Bronchial epithelial cell (primary cell): ENCODE data around the gene P2RY14. TPM values are rescaled to one million over a fixed set of nuclear protein-coding genes. Genes with fewer than 3 reads are reported as not detected.

ENCODE experiments used
- DNase-seq: peaks from one replicate; pipeline ENCODE4 v3.0.0-alpha.2; 2010; ENCODE audit warnings: low read depth
- FAIRE-seq: peaks from 2 replicates; lab custom pipeline; 2011; peaks lifted over from hg19 to GRCh38; lab: Jason Lieb, UNC
- H3K27me3 ChIP-seq: 2 replicates; pipeline ENCODE4 v1.5.1; 2011; ENCODE audit warnings: low read length; ENCODE audit not compliant: control insufficient read depth, insufficient read depth
- H3K36me3 ChIP-seq: 2 replicates; pipeline ENCODE4 v1.5.1; 2011; ENCODE audit warnings: low read length; ENCODE audit not compliant: control insufficient read depth, insufficient read depth
- H3K4me3 ChIP-seq: 2 replicates; pipeline ENCODE4 v1.5.1; 2011; ENCODE audit warnings: mild to moderate bottlenecking, low read depth, low read length, control low read depth
- total RNA-seq: library from RNA; depleted of rRNA; stranded (reverse); fragments of >200 nt; gene quantifications from 2 replicates; pipeline ENCODE4 v1.2.1, GENCODE V29; 2014
- TF ChIP-seq, protein P1 (sequence below): IDR thresholded peaks from 2 replicates; pipeline ENCODE4 v1.5.1; 2011; ENCODE audit warnings: mild to moderate bottlenecking, moderate library complexity, low read length, control low read depth, inconsistent platforms; ENCODE audit not compliant: insufficient read depth, severe bottlenecking

P2RY14 gene
- total RNA-seq, 1 donor from 2014 or later, result not detected

DNA sequence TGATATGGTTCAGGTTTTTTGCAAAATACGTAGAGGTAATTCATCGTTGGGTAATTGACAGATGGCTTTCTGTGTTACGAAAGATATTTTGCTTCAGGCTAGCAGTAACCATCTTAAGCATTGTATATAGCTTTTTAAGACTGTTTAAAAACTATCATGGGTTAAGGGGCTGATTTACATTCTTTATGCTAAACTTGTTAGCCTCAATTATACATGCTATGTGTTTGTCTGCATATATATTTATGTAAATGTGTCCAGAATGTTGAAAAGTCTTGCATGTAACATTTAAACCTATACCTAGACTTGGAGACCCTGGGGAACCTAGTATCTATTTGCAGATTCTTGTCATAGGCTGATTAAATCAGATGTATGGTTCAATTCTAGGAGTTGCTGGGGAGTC, 11.1 kb upstream of the P2RY14 start:
- Histone ChIP-seq H3K27me3 (no peaks in the 10 kb centered on the region), H3K4me3 (no peak overlapping the region), H3K36me3 (no peaks in the 10 kb centered on the region)
- TF ChIP-seq, protein P1, sequence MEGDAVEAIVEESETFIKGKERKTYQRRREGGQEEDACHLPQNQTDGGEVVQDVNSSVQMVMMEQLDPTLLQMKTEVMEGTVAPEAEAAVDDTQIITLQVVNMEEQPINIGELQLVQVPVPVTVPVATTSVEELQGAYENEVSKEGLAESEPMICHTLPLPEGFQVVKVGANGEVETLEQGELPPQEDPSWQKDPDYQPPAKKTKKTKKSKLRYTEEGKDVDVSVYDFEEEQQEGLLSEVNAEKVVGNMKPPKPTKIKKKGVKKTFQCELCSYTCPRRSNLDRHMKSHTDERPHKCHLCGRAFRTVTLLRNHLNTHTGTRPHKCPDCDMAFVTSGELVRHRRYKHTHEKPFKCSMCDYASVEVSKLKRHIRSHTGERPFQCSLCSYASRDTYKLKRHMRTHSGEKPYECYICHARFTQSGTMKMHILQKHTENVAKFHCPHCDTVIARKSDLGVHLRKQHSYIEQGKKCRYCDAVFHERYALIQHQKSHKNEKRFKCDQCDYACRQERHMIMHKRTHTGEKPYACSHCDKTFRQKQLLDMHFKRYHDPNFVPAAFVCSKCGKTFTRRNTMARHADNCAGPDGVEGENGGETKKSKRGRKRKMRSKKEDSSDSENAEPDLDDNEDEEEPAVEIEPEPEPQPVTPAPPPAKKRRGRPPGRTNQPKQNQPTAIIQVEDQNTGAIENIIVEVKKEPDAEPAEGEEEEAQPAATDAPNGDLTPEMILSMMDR, result no peak
- FAIRE-seq, result no peak
- DNase-seq, result no peak

DNA sequence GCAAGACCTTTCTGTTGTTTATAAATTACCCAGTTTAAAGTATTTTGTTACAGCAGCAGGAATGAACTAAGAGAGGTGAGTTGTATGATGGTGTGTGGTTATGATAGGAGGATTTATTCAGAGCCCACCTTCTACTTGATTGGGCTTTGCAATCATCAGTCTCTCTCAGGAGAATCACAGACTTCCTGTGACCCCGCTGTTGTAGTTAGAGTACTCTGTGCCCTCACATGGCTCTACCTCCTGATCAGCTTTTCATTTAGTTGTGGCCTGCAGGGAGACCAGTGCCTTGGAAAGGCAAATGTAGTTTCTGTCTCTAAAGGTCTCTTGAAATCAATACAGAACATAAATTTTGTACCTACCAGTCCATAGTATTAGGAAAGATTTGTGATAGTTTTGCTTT, 7.6 kb upstream of the P2RY14 start:
- no peak for FAIRE-seq
- no peak for DNase-seq
- Histone ChIP-seq H3K36me3 (no peaks in the 10 kb centered on the region), H3K4me3 (no peak overlapping the region), H3K27me3 (no peaks in the 10 kb centered on the region)
- TF ChIP-seq, protein P1, result no peak

- Histone ChIP-seq H3K36me3 (no peaks in the 10 kb centered on the region), H3K4me3 (no peak overlapping the region), H3K27me3 (no peaks in the 10 kb centered on the region)
- FAIRE-seq, result no peak
- peak; percentile 73 for DNase-seq
- TF ChIP-seq, protein P1, result no peak
Observed at GRCh38 chr3:151283907-151284461, 5.6 kb upstream of the P2RY14 start.

GRCh38 chr3:151283387-151283786, 5.0 kb upstream of the P2RY14 start:
- TF ChIP-seq, protein P1, result no peak
- DNase-seq (no peak), FAIRE-seq (no peak)
- Histone ChIP-seq H3K27me3 (no peaks in the 10 kb centered on the region), H3K4me3 (no peak overlapping the region), H3K36me3 (no peaks in the 10 kb centered on the region)

DNA sequence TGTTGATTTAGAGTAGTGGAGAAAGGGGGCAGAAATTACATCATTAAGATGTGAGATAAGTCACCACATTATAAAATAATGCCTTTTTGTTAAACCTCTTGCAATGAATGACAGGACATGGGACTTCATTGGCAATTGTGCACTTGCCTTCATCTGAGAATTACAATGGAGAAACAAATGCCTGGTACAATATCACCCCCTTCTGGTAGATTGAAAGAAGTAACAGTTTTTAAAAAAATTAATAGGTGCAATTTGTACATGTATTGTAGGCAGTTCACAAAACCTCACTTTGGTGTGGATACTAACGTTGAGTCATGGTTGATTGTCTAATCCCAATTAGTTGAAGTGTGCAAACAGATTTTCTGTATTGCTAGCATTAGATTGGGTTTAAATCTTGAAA, 4.6 kb upstream of the P2RY14 start:
- Histone ChIP-seq H3K4me3 (no peak overlapping the region), H3K36me3 (no peaks in the 10 kb centered on the region), H3K27me3 (no peaks in the 10 kb centered on the region)
- TF ChIP-seq, protein P1, result peak; percentile 49
- FAIRE-seq, result no peak
- peak; percentile 80 for DNase-seq
